ENCODE results near the gene MX1.

MX1 gene

DNA sequence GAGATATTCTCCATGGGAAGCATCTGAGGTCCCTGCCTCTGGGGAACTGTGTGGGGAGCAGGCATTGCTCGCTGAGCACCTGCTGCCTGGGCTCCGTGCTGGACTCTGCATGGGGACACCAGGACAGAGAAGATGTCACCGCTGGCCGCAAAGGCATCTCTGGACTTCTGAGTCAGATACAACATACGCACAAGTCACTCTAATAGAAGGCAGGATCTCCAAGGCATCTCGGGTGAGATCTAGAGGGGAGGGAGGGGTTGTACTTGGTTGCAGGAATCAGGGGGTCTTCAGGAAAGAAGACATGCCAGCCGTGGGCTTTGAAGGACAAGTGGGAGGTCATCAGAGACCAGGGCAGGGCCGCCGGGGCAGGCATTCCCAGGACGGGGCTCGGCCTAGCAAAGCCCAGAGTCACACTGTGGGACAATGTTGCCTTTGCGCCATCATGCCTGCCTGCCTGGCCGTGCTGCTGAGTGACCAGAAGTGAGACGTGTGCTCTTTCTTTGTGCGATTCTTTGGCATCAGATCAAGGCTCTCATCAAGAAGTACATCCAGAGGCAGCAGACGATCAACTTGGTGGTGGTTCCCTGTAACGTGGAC lies 35.9 kb upstream of the MX1 start:
- H3K9ac ChIP-seq = no peak overlapping the region
- no peak for TF ChIP-seq Cebpa-rat (IDR thresholded peaks at IDR 0.05)
- H3K27me3 ChIP-seq = no peaks in the 10 kb centered on the region
- no peak overlapping the region for H3K4me2 ChIP-seq
- peaks cover 0 to 12% (median under 1%) of the 10 kb centered on the region in 11 experiments; a peak in 7 of 22 replicates for H3K9me3 ChIP-seq (replicated peaks in 1 of 11)
- no peak overlapping the region for H3K27ac ChIP-seq
- H4K20me1 ChIP-seq = no peaks in the 10 kb centered on the region
- H3K36me3 ChIP-seq = peaks cover 0 to 21% (median 5%) of the 10 kb centered on the region in 11 experiments; a peak in 9 of 22 replicates
- no peak overlapping the region for H3K4me3 ChIP-seq
- peaks cover 0 to 12% (median 6%) of the 10 kb centered on the region in 10 experiments; a peak in 13 of 20 replicates for H3K4me1 ChIP-seq

DNA sequence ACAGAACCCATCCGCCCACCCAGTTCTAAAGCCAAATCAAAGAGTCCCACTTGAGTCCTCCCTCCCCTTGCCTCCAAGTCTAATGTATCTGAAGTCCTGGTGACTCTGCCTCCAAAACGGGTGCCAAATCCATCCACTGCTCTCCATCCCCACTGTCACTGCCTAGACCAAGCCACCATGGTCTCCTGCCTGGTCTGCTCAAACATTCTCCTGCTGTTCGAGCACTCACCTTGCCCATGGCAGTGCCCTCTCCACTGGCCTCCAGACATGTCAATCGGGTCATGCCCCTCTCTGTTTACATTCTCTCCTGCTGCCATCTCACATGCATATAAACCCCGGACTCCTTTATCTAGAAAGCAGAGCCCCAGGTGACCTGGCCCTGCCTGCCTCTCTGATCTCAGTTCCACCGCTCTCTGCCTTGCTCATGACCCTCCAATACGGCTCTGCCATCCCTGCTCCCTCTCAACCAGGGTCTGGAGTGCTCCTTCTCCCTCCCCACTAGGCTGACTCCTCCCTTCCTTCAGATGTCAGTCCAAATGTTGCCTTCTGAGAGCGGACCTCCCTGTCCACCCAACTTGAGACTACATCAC lies 32.1 kb upstream of the MX1 start:
- Histone ChIP-seq H3K27ac (no peak overlapping the region), H3K4me2 (no peak overlapping the region), H3K36me3 (peaks cover 0 to 22% (median 14%) of the 10 kb centered on the region in 11 experiments; a peak in 14 of 22 replicates), H3K27me3 (no peaks in the 10 kb centered on the region), H3K9ac (no peak overlapping the region), H3K9me3 (replicated peaks in 1 of 11) (peaks cover 0 to 12% (median 0%) of the 10 kb centered on the region in 11 experiments; a peak in 3 of 22 replicates), H4K20me1 (no peaks in the 10 kb centered on the region), H3K4me1 (peaks cover 23 to 48% (median 37%) of the 10 kb centered on the region in 10 experiments), H3K4me3 (no peak overlapping the region)
- no peak for TF ChIP-seq Cebpa-rat (IDR thresholded peaks at IDR 0.05)

DNA sequence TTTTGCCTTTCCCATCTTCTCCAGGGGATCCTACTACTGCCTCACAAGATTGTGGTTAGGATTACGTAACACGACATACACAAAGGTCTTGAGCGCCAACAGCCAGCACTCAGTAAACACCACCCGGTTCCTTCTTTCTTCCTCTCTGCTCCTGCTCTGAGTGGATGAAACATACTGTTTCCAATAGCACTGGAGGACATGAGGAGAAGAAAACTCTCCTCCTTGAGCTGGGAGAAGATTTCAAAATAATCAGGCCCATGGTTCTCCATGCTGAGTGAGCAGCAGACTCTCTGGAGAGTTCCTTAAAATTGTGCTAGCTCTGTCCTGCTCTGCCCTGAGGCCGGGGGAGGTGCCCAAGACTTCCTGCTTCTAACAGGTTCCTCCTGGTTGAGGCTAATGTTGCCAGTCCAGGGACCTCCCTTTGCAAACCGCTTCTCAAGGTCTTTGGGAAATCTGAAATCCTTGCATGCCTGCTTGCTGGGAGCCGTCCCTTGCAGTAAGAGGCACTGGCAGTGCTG lies 29.4 kb upstream of the MX1 start:
- H3K4me3 ChIP-seq = no peak overlapping the region

DNA sequence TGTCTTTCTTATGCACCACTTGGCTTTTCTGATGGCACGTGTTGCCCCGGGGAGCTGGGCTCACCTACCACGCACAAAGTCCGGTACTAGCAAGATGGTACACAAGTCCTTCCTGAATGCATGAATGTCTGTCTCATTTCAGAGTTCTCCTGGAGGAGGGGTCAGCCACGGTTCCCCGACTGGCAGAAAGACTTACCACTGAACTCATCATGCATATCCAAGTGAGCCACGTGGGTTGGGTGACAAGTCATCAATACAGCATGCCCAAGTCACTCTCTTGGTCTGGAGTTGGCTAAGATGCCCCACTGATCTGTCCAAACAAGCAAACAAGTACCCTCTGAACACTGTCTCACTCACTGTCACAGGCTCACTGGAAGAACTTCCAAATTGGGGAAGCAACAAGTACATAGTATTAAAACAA lies 28.6 kb upstream of the MX1 start:
- Histone ChIP-seq H3K36me3 (peaks cover 12 to 41% (median 28%) of the 10 kb centered on the region in 11 experiments; a peak in 14 of 22 replicates), H3K4me1 (peaks cover 23 to 48% (median 37%) of the 10 kb centered on the region in 10 experiments), H3K4me3 (no peak overlapping the region), H4K20me1 (no peaks in the 10 kb centered on the region), H3K4me2 (peak overlapping the region; percentile 65 to 90 (median 78)), H3K27me3 (no peaks in the 10 kb centered on the region), H3K9ac (0 out of 22 replicates have a peak overlapping the region, but pooled peaks of 1 of the 11 experiments have one; percentile 3), H3K27ac (peak overlapping the region in 5 of 11 experiments; percentile 4 to 63 (median 27); a peak in 7 of 22 replicates), H3K9me3 (replicated peaks in 1 of 11) (peaks cover 0 to 12% (median 0%) of the 10 kb centered on the region in 11 experiments; a peak in 3 of 22 replicates)
- TF ChIP-seq Cebpa-rat (IDR thresholded peaks at IDR 0.05) = no peak

More for the DNA sequence above, 29.4 kb upstream of the MX1 start:
- peak overlapping the region in 4 of 11 experiments; percentile 3 to 16 (median 6); a peak in 3 of 22 replicates for H3K9ac ChIP-seq
- peak in 10 of 11 experiments; percentile 13 to 76 (median 50); a peak in 12 of 22 replicates for TF ChIP-seq Cebpa-rat (IDR thresholded peaks at IDR 0.05)
- H3K27ac ChIP-seq = peak overlapping the region in 9 of 11 experiments; percentile 14 to 63 (median 36); a peak in 14 of 22 replicates
- peaks cover 23 to 48% (median 37%) of the 10 kb centered on the region in 10 experiments for H3K4me1 ChIP-seq
- no peaks in the 10 kb centered on the region for H3K27me3 ChIP-seq
- peaks cover 0 to 12% (median 0%) of the 10 kb centered on the region in 11 experiments; a peak in 3 of 22 replicates for H3K9me3 ChIP-seq (replicated peaks in 1 of 11)
- H3K36me3 ChIP-seq = peaks cover 12 to 33% (median 20%) of the 10 kb centered on the region in 11 experiments; a peak in 14 of 22 replicates
- peak overlapping the region; percentile 65 to 90 (median 78) for H3K4me2 ChIP-seq
- no peaks in the 10 kb centered on the region for H4K20me1 ChIP-seq

GRCh38 chr21:41398251-41398650 lies 27.8 kb upstream of the MX1 start:
- Histone ChIP-seq H3K36me3 (peaks cover 12 to 46% (median 29%) of the 10 kb centered on the region in 11 experiments; a peak in 14 of 22 replicates), H3K4me1 (peaks cover 23 to 48% (median 37%) of the 10 kb centered on the region in 10 experiments), H3K9ac (no peak overlapping the region), H4K20me1 (no peaks in the 10 kb centered on the region), H3K27me3 (no peaks in the 10 kb centered on the region), H3K4me2 (peak overlapping the region in 6 of 11 experiments; percentile 65 to 90 (median 87); a peak in 10 of 22 replicates), H3K27ac (no peak overlapping the region), H3K9me3 (replicated peaks in 1 of 11) (peaks cover 0 to 12% (median 0%) of the 10 kb centered on the region in 11 experiments; a peak in 3 of 22 replicates), H3K4me3 (no peak overlapping the region)
- no peak for TF ChIP-seq Cebpa-rat (IDR thresholded peaks at IDR 0.05)

DNA sequence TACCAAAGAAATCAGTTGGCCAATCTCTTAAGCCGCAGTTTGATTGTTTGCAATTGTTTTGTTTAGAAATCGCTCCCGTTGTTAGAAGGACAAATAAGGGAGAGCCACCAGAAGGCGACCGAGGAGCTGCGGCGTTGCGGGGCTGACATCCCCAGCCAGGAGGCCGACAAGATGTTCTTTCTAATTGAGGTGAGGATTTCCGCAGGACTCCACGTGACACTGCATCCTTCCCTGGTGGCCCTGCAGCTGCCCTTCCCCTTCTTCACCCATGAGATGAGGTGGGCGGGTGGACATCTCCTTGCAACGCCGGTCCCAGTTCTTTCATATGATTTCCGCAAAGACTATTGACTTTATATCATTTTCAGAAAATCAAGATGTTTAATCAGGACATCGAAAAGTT lies 27.2 kb upstream of the MX1 start:
- no peak overlapping the region for H3K4me2 ChIP-seq
- no peak for TF ChIP-seq Cebpa-rat (IDR thresholded peaks at IDR 0.05)
- no peaks in the 10 kb centered on the region for H4K20me1 ChIP-seq
- peaks cover 12 to 52% (median 31%) of the 10 kb centered on the region in 11 experiments; a peak in 14 of 22 replicates for H3K36me3 ChIP-seq
- H3K4me3 ChIP-seq = no peak overlapping the region
- no peak overlapping the region for H3K9ac ChIP-seq
- H3K9me3 ChIP-seq (replicated peaks in 1 of 11) = peaks cover 0 to 11% (median 0%) of the 10 kb centered on the region in 11 experiments; a peak in 3 of 22 replicates
- no peaks in the 10 kb centered on the region for H3K27me3 ChIP-seq
- H3K4me1 ChIP-seq = peaks cover 23 to 48% (median 37%) of the 10 kb centered on the region in 10 experiments
- H3K27ac ChIP-seq = no peak overlapping the region

DNA sequence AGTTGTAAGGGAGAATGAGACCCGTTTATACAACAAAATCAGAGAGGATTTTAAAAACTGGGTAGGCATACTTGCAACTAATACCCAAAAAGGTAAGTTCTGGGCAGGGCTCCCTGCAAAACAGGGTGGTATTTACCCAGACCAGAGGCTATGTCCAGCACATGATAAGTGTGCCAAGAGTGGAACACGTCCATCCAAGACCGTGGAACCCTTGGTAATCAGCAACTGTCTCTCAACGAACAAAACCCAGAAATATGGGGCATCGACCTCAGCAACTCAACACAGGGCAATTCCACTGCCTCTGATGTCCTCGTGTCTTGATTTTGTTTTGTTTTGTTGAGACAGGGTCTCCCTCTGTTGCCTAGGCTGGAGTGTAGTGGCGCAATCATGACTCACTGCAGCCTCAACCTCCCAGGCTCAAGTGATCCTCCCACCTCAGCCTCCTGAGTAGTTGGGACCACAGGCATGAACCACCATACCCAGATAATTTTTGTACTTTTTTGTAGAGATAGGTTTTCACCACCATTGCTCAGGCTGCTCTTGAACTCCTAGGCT lies 26.7 kb upstream of the MX1 start:
- peaks cover 0 to 6% (median 0%) of the 10 kb centered on the region in 11 experiments; a peak in 3 of 22 replicates for H3K9me3 ChIP-seq (replicated peaks in 1 of 11)

GRCh38 chr21:41402231-41402630 lies 23.8 kb upstream of the MX1 start:
- no peaks in the 10 kb centered on the region for H4K20me1 ChIP-seq
- H3K27ac ChIP-seq = no peak overlapping the region
- no peak overlapping the region for H3K9ac ChIP-seq
- no peaks in the 10 kb centered on the region for H3K9me3 ChIP-seq (replicated peaks in 1 of 11)
- H3K27me3 ChIP-seq = no peaks in the 10 kb centered on the region
- peaks cover 12 to 65% (median 22%) of the 10 kb centered on the region in 11 experiments; a peak in 16 of 22 replicates for H3K36me3 ChIP-seq
- H3K4me3 ChIP-seq = no peak overlapping the region
- no peak overlapping the region for H3K4me2 ChIP-seq
- H3K4me1 ChIP-seq = peaks cover 5 to 23% (median 11%) of the 10 kb centered on the region in 10 experiments
- no peak for TF ChIP-seq Cebpa-rat (IDR thresholded peaks at IDR 0.05)

More for the DNA sequence above, 26.7 kb upstream of the MX1 start:
- no peak overlapping the region for H3K4me3 ChIP-seq
- H4K20me1 ChIP-seq = no peaks in the 10 kb centered on the region
- peaks cover 12 to 56% (median 31%) of the 10 kb centered on the region in 11 experiments; a peak in 14 of 22 replicates for H3K36me3 ChIP-seq
- no peak overlapping the region for H3K9ac ChIP-seq
- TF ChIP-seq Cebpa-rat (IDR thresholded peaks at IDR 0.05) = no peak
- H3K27me3 ChIP-seq = no peaks in the 10 kb centered on the region
- H3K27ac ChIP-seq = no peak overlapping the region
- peaks cover 23 to 44% (median 36%) of the 10 kb centered on the region in 10 experiments for H3K4me1 ChIP-seq
- H3K4me2 ChIP-seq = no peak overlapping the region

Measured in BLaER1 treated with 17β-estradiol and CSF1 and Interleukin-3, amounts not matched to agents 10 nM and 100 nM (cell line).